AG04450 (cell line): ENCODE measurements around the gene CRADD. TPM values are rescaled to one million over a fixed set of nuclear protein-coding genes. Genes with fewer than 3 reads are reported as not detected.

Experiments
- CTCF ChIA-PET: fragments of 300-600, 350-600 bp; formaldehyde crosslinking; extraction: SDS; loops from one replicate; lab custom pipeline; 2022; ENCODE audit warnings: antibody characterized with exemption, inconsistent platforms; lab: Charles Lee
- POLR2A ChIA-PET: fragments of 350-600 bp; formaldehyde crosslinking; extraction: SDS; loops from one replicate; lab custom pipeline; 2021; ENCODE audit warnings: antibody characterized with exemption, inconsistent platforms; lab: Yijun Ruan, JAX
- DNase-seq: peaks from one replicate; pipeline ENCODE4 v3.0.0-alpha.2; 2011; ENCODE audit warnings: low read depth, low spot score
- H3K27ac ChIP-seq: one replicate; pipeline ENCODE4 v1.5.1; 2012; ENCODE audit warnings: low read depth, low read length, control low read depth
- H3K27me3 ChIP-seq: one replicate; pipeline ENCODE4 v1.6.0; 2012; ENCODE audit warnings: low read length; ENCODE audit not compliant: control insufficient read depth, insufficient read depth
- H3K4me3 ChIP-seq: 2 replicates; pipeline ENCODE4 v1.5.1; 2011; ENCODE audit warnings: mild to moderate bottlenecking, low read depth, low read length, control low read depth
- H3K9me3 ChIP-seq: 2 replicates; pipeline ENCODE4 v1.5.1; 2012; ENCODE audit warnings: low read length; ENCODE audit not compliant: control insufficient read depth, insufficient read depth
- polyA plus RNA-seq: library from polyadenylated mRNA; depleted of rRNA; stranded (reverse); fragments of >200 nt; gene quantifications from 2 replicates; pipeline ENCODE4 v1.2.3, GENCODE V29; 2011
- TF ChIP-seq, protein P1 (sequence below): IDR thresholded peaks from 2 replicates; pipeline ENCODE4 v1.5.1; 2011; ENCODE audit warnings: low read depth, low read length, control low read depth, inconsistent platforms

Gene CRADD
- polyA plus RNA-seq, 1 experiment, result 8.8 TPM

DNA sequence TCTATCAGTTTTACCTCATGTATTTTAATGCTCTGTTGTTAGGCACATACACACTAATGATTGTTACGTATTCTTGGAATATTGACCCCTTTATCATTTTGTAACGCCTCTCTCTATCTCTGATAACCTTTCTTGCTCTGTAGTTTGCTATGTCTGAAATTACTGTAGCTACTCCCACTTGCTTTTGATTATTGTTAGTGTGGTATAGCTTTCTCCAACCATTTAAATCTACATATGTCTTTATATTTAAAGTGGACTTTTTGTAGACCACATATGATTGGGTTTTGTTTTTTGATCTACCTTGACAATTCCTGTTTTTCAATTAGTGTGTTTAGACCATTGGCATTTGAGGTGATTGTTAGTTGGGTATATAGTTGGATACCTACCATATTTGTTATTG lies 43.4 kb downstream of the CRADD start:
- Histone ChIP-seq H3K27me3 (no peaks in the 10 kb centered on the region), H3K27ac (no peak overlapping the region), H3K9me3 (no peaks in the 10 kb centered on the region; the same call in 1 of the 2 replicates), H3K4me3 (no peak overlapping the region)
- TF ChIP-seq, protein P1, sequence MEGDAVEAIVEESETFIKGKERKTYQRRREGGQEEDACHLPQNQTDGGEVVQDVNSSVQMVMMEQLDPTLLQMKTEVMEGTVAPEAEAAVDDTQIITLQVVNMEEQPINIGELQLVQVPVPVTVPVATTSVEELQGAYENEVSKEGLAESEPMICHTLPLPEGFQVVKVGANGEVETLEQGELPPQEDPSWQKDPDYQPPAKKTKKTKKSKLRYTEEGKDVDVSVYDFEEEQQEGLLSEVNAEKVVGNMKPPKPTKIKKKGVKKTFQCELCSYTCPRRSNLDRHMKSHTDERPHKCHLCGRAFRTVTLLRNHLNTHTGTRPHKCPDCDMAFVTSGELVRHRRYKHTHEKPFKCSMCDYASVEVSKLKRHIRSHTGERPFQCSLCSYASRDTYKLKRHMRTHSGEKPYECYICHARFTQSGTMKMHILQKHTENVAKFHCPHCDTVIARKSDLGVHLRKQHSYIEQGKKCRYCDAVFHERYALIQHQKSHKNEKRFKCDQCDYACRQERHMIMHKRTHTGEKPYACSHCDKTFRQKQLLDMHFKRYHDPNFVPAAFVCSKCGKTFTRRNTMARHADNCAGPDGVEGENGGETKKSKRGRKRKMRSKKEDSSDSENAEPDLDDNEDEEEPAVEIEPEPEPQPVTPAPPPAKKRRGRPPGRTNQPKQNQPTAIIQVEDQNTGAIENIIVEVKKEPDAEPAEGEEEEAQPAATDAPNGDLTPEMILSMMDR, result no peak
- CTCF ChIA-PET, result no interaction called here
- POLR2A ChIA-PET, result no interaction called here
- no peak for DNase-seq

DNA sequence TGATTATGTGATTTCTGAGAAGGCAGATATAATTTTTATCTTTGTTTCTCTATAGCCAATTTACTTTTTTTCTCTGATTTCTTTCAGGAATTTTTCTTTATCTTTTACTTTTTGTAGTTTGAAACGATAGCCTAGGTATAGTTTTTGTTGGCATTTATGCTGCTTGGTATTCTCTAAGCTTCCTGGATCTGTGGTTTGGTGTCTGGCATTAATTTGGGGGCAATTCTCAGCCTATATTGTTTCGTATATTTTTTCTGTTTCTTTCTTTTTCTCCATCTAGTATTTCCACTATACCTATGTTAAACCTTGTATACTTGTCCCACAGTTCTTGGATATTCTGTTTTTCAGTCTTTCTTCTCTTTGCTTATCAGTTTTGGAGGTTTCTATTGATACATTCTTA lies 45.0 kb downstream of the CRADD start:
- Histone ChIP-seq H3K27ac (no peak overlapping the region), H3K27me3 (no peaks in the 10 kb centered on the region), H3K4me3 (no peak overlapping the region), H3K9me3 (no peaks in the 10 kb centered on the region; the same call in 1 of the 2 replicates)
- CTCF ChIA-PET, result interaction anchor here (1.6 kb wide), 1 partner anchor 379 kb away, joined by 5 read pairs; no protein-coding TSS in a partner anchor
- POLR2A ChIA-PET, result no interaction called here
- no peak for DNase-seq
- TF ChIP-seq, protein P1, result no peak

DNA sequence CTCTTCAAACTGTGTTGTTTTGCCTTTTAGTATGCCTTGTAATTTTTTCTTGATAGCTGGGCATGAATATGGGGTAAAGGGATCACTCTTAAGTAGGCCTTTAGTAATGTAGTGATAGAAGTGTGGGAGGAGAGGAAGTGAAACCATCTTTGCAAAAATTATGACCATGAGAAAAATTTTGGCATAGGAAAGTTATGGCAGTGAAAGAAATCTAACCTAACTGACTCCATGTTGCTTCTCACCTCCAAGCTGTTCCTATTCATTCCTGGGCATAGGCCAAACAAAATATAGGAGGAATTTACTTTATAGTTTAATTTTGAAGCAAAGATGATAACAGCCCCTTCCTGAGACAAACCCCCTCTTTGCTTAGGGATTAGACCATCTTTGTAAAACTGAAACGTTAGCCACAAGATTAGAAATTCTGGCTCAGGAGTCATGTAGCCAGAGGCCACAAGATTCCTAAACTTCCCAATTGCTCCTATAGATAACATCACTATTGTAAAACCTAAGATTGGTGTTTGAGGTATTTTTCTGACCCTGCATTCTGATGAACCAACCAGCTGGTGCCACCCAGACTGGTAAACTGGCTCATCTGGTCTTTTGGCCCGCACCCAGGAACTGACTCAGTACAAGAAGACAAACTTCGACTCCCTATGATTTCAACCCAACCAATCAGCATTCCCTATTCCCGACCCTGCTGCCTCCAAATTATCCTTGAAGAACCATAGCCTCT lies 45.8 kb downstream of the CRADD start:
- Histone ChIP-seq H3K27me3 (no peaks in the 10 kb centered on the region), H3K9me3 (no peaks in the 10 kb centered on the region; the same call in 1 of the 2 replicates), H3K27ac (no peak overlapping the region), H3K4me3 (no peak overlapping the region)
- ChIA-PET POLR2A (interaction anchor here (0.6 kb wide), 1 partner anchor 731 kb away, joined by 4 read pairs; no protein-coding TSS in a partner anchor), CTCF (interaction anchor here (1.6 kb wide), 1 partner anchor 378 kb away, joined by 5 read pairs; no protein-coding TSS in a partner anchor)
- DNase-seq, result no peak
- TF ChIP-seq, protein P1, result no peak

DNA sequence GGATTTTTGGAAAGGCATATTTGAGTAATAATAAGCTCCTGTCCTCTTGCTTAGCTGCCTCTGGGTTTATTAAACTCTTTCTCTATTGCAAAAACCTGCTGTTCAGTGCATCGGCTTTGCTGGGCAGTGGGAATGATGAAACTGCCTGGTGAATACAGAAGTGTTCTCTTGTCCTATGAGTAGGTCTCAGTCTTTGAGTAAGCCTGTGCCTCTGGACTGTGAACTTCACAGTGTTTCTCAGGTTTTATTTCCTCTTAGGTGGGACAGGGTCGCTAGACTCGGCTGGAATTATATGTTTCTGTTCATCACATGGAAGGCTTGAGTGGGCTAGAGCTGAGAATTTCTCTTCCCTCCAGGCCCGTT lies 46.4 kb downstream of the CRADD start:
- H3K27ac ChIP-seq, result no peak overlapping the region
- CTCF ChIA-PET, result interaction anchor here (0.7 to 1.6 kb wide), 2 partner anchors 19 to 378 kb away, joined by 3 to 5 read pairs; no protein-coding TSS in a partner anchor
- no peak overlapping the region for H3K4me3 ChIP-seq
- no peaks in the 10 kb centered on the region for H3K27me3 ChIP-seq
- TF ChIP-seq, protein P1, result no peak
- POLR2A ChIA-PET, result interaction anchor here (0.6 kb wide), 1 partner anchor 731 kb away, joined by 4 read pairs; no protein-coding TSS in a partner anchor
- no peaks in the 10 kb centered on the region; the same call in 1 of the 2 replicates for H3K9me3 ChIP-seq
- no peak for DNase-seq

DNA sequence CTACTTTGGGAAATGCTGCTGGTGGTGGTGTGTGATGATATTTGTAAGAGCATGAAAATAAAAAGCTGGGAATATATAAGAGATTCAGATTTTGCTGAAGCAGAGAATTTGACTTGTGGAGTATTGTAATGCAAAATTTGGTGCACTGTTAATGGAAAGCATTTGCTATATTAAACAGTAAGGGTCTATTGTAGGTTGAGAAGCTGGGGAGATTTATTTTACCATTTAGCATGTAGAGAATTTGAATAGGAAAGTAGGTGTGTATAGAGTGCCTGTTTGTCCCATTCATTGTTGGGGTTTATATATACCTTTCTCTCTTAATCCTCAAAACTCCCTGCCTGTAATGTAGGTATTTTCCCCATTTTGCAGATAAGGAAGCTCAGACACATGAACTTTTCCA lies 48.4 kb downstream of the CRADD start:
- TF ChIP-seq, protein P1, result no peak
- POLR2A ChIA-PET, result no interaction called here
- Histone ChIP-seq H3K9me3 (no peaks in the 10 kb centered on the region; the same call in 1 of the 2 replicates), H3K27ac (no peak overlapping the region), H3K27me3 (no peaks in the 10 kb centered on the region), H3K4me3 (no peak overlapping the region)
- no peak for DNase-seq
- CTCF ChIA-PET, result interaction anchor here (0.5 to 1.2 kb wide), 5 partner anchors 14 to 376 kb away, joined by 3 to 4 read pairs (median 4); no protein-coding TSS in a partner anchor
